Liver (tissue), 9 donors: Measurements from ENCODE around the gene CHD5. TPM values are rescaled to one million over a fixed set of nuclear protein-coding genes. Genes with fewer than 3 reads are reported as not detected.

Source experiments
- DNase-seq: peaks from one replicate; pipeline ENCODE4 v3.0.0-alpha.2; 2017; ENCODE audit warnings: low spot score
- H3K27ac ChIP-seq, 2 donors: one replicate each; pipeline ENCODE4 v1.7.0; 2013; ENCODE audit warnings: inconsistent platforms in 2 of 2, low read length in 2 of 2, control low read depth in 1 of 2, low read depth in 1 of 2, mild to moderate bottlenecking in 1 of 2
- H3K27me3 ChIP-seq, 4 donors: one replicate each; pipeline versions ENCODE4 v1.6.1 to v1.7.0; 2013; ENCODE audit warnings: low read length in 3 of 4, inconsistent platforms in 1 of 4, mild to moderate bottlenecking in 1 of 4, moderate library complexity in 1 of 4; ENCODE audit not compliant: control insufficient read depth in 4 of 4, insufficient read depth in 4 of 4
- H3K36me3 ChIP-seq, 4 donors: one replicate each; pipeline versions ENCODE4 v1.6.1 to v1.7.0; 2013; ENCODE audit warnings: low read length in 3 of 4, mild to moderate bottlenecking in 3 of 4, low read depth in 1 of 4, moderate library complexity in 1 of 4; ENCODE audit not compliant: control insufficient read depth in 4 of 4, insufficient read depth in 3 of 4
- H3K4me1 ChIP-seq, 4 donors: one replicate each; pipeline versions ENCODE4 v1.6.1 to v1.7.0; 2013; ENCODE audit warnings: low read length in 3 of 4, mild to moderate bottlenecking in 3 of 4, moderate library complexity in 1 of 4; ENCODE audit not compliant: control insufficient read depth in 4 of 4, insufficient read depth in 4 of 4
- H3K4me3 ChIP-seq, 3 donors: one replicate each; pipeline versions ENCODE4 v1.6.1 to v1.7.0; 2013; ENCODE audit warnings: low read length in 3 of 3, control low read depth in 1 of 3, low read depth in 1 of 3, mild to moderate bottlenecking in 1 of 3
- H3K9ac ChIP-seq, 2 donors: one replicate each; pipeline ENCODE4 v1.7.0; 2013; ENCODE audit warnings: low read length in 2 of 2, mild to moderate bottlenecking in 2 of 2, moderate library complexity in 2 of 2, control low read depth in 1 of 2, low read depth in 1 of 2
- H3K9me3 ChIP-seq, 4 donors: one replicate each; pipeline versions ENCODE4 v1.6.1 to v1.7.0; 2013; ENCODE audit warnings: low read length in 3 of 4; ENCODE audit not compliant: control insufficient read depth in 4 of 4
- ATF3 ChIP-seq: IDR thresholded peaks from 2 replicates; pipeline ENCODE4 v1.6.1; 2016; ENCODE audit warnings: antibody characterized with exemption
- EGR1 ChIP-seq, 2 donors: IDR thresholded peaks; 2 replicates each; pipeline ENCODE4 v1.6.1; 2016 to 2018; ENCODE audit warnings: antibody characterized with exemption in 2 of 2, low read depth in 2 of 2
- GABPA ChIP-seq, 2 donors: IDR thresholded peaks in 1 of 2; conservative IDR thresholded peaks in 1 of 2; 2 replicates each; pipeline ENCODE4 v1.6.1; 2016; ENCODE audit warnings: antibody characterized with exemption in 2 of 2, mild to moderate bottlenecking in 1 of 2, moderate library complexity in 1 of 2
- HNF4A ChIP-seq, 2 donors: conservative IDR thresholded peaks; 2 replicates each; pipeline ENCODE4 v1.6.1; 2016; ENCODE audit warnings: antibody characterized with exemption in 2 of 2, mild to moderate bottlenecking in 2 of 2
- JUND ChIP-seq, 2 donors: IDR thresholded peaks; 2 replicates each; pipeline ENCODE4 v1.6.1; 2016; ENCODE audit warnings: antibody characterized with exemption in 2 of 2
- REST ChIP-seq: IDR thresholded peaks from 2 replicates; pipeline ENCODE4 v1.6.1; 2016; ENCODE audit warnings: antibody characterized with exemption, mild to moderate bottlenecking
- RXRA ChIP-seq, 2 donors: IDR thresholded peaks; 2 replicates each; pipeline ENCODE4 v1.6.1; 2017 to 2018; ENCODE audit warnings: antibody characterized with exemption in 2 of 2, mild to moderate bottlenecking in 1 of 2
- SP1 ChIP-seq: IDR thresholded peaks from 2 replicates; pipeline ENCODE4 v1.6.1; 2018; ENCODE audit warnings: antibody characterized with exemption, mild to moderate bottlenecking
- TAF1 ChIP-seq: conservative IDR thresholded peaks from 2 replicates; pipeline ENCODE4 v1.6.1; 2016; ENCODE audit warnings: antibody characterized with exemption, mild to moderate bottlenecking
- YY1 ChIP-seq: IDR thresholded peaks from 2 replicates; pipeline ENCODE4 v1.6.1; 2016; ENCODE audit warnings: antibody characterized with exemption, mild to moderate bottlenecking
- ZBTB33 ChIP-seq: IDR thresholded peaks from 2 replicates; pipeline ENCODE4 v1.6.1; 2016; ENCODE audit warnings: antibody characterized with exemption
- WGBS: extraction: QIAGEN DNeasy Blood & Tissue Kit; methylation state at CpG from one replicate; pipeline ENCODE4 v1.1.7; 2013; 5-methylcytosine and 5-hydroxymethylcytosine counted together
- polyA plus RNA-seq, 2 donors: library from polyadenylated mRNA; stranded (reverse) in 1 of 2; unstranded in 1 of 2; fragments of 200-250 nt in 1 of 2; fragments of >200 nt in 1 of 2; fragmentation: Nextera tagmentation in 1 of 2; extraction: Ambion mirVana in 1 of 2; gene quantifications; one replicate each; pipeline versions ENCODE4 v1.2.1 to v1.2.3, GENCODE V29; 2013 to 2015
- total RNA-seq, 2 donors: library from RNA; depleted of rRNA; stranded (reverse); fragments of >200 nt; gene quantifications; one replicate each; pipeline ENCODE4 v1.2.3, GENCODE V29; 2014
- donor health status: healthy.
- donor health status: healthy.
- donor health status: healthy.
- donor health status: healthy.
- donor health status: healthy.

The CHD5 gene
- total and polyA plus RNA-seq, 4 donors, result under 0.01 to 0.08 TPM; not detected in 2

GRCh38 chr1:6136516-6137220 is 43.5 kb downstream of the CHD5 start:
- WGBS, result 80% methylated on average over 16 of the region's 16 CpGs
- Histone ChIP-seq H3K27me3 (peaks cover 0 to 3% (median 0%) of the 10 kb centered on the region in 4 donors), H3K27ac (no peak overlapping the region), H3K9me3 (peaks cover 0 to 6% (median 4%) of the 10 kb centered on the region in 4 donors), H3K36me3 (no peaks in the 10 kb centered on the region), H3K4me1 (no peaks in the 10 kb centered on the region), H3K4me3 (no peak overlapping the region), H3K9ac (no peak overlapping the region)
- no peak for TF ChIP-seq GABPA (IDR thresholded peaks at IDR 0.05 in 1 of 2, conservative IDR thresholded peaks at IDR 0.05 in 1 of 2)
- TF ChIP-seq REST, result no peak
- TF ChIP-seq RXRA (IDR thresholded peaks at IDR 0.05), result no peak
- no peak for TF ChIP-seq HNF4A (conservative IDR thresholded peaks at IDR 0.05)
- no peak for TF ChIP-seq TAF1
- no peak for TF ChIP-seq EGR1 (IDR thresholded peaks at IDR 0.05; ENCODE audit: low read depth in 2 of 2)
- no peak for TF ChIP-seq YY1
- TF ChIP-seq JUND (IDR thresholded peaks at IDR 0.05), result no peak
- no peak for TF ChIP-seq ATF3
- DNase-seq, result no peak

- no peak for DNase-seq
- Histone ChIP-seq H3K27me3 (peaks cover 0 to 3% (median 0%) of the 10 kb centered on the region in 4 donors), H3K4me1 (no peaks in the 10 kb centered on the region), H3K9me3 (peaks cover 0 to 6% (median 5%) of the 10 kb centered on the region in 4 donors), H3K4me3 (no peak overlapping the region), H3K27ac (no peak overlapping the region), H3K36me3 (no peaks in the 10 kb centered on the region), H3K9ac (no peak overlapping the region)
- TF ChIP-seq HNF4A (conservative IDR thresholded peaks at IDR 0.05) (no peak), JUND (IDR thresholded peaks at IDR 0.05) (no peak), ZBTB33 (no peak), GABPA (IDR thresholded peaks at IDR 0.05 in 1 of 2, conservative IDR thresholded peaks at IDR 0.05 in 1 of 2) (no peak), REST (no peak), RXRA (IDR thresholded peaks at IDR 0.05) (no peak), SP1 (no peak)
- WGBS, result 83% methylated on average over 22 of the region's 22 CpGs
Observed at GRCh38 chr1:6134741-6135510, 45.2 kb downstream of the CHD5 start.
